HUES64 (cell line): ENCODE data around the gene WNT3.

ENCODE experiments used
- H3K27ac ChIP-seq: 2 replicates; pipeline ENCODE4 v1.7.0; 2013; ENCODE audit warnings: low read depth, low read length, inconsistent platforms
- H3K27me3 ChIP-seq: 2 replicates; pipeline ENCODE4 v1.6.1; 2013; ENCODE audit warnings: mild to moderate bottlenecking, low read length; ENCODE audit not compliant: insufficient read depth
- H3K36me3 ChIP-seq: 2 replicates; pipeline ENCODE4 v1.6.1; 2013; ENCODE audit warnings: mild to moderate bottlenecking, low read length; ENCODE audit not compliant: insufficient read depth
- H3K4me1 ChIP-seq: 2 replicates; pipeline ENCODE4 v1.6.1; 2013; ENCODE audit warnings: mild to moderate bottlenecking, low read length, moderate library complexity; ENCODE audit not compliant: insufficient read depth
- H3K4me3 ChIP-seq: 2 replicates; pipeline ENCODE4 v1.5.1; 2013; ENCODE audit warnings: mild to moderate bottlenecking, low read length, moderate library complexity
- H3K9ac ChIP-seq: 2 replicates; pipeline ENCODE4 v1.6.1; 2013; ENCODE audit warnings: mild to moderate bottlenecking, low read depth, low read length
- H3K9me3 ChIP-seq: 2 replicates; pipeline ENCODE4 v1.6.1; 2013; ENCODE audit warnings: low read depth, low read length; ENCODE audit not compliant: insufficient read depth
- WGBS: fragments of 150-250, 120-280 bp; methylation state at CpG from one replicate; pipeline ENCODE4 v1.1.7; 2013; ENCODE audit warnings: missing lambda C conversion rate; 5-methylcytosine and 5-hydroxymethylcytosine counted together

WNT3 gene

DNA sequence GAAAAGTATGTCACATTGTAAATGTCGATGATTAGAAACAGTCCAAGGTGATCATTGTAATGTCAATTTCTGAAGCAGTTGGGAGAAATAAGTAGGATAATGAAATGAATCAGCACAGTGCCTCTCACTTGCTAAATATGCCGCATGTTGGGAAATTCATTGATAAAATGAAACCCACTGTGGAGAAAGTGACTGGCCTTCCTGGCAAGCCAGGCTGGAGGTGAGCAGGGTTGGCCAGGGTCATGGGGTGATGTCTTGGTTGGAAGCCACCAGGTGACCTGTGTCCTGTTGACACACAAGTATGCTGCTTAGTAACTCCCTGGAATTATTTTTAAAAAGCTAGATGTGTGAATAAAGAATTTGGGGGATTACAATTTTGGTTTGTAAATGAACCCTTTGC is 18.0 kb upstream of the WNT3 start:
- H3K4me1 ChIP-seq, result peaks cover 22% of the 10 kb centered on the region
- 91% methylated on average over 2 of the region's 2 CpGs for WGBS
- H3K36me3 ChIP-seq, result no peaks in the 10 kb centered on the region
- no peak overlapping the region for H3K4me3 ChIP-seq
- H3K9me3 ChIP-seq, result no peaks in the 10 kb centered on the region
- peaks cover 34% of the 10 kb centered on the region for H3K27me3 ChIP-seq
- H3K27ac ChIP-seq, result no peak overlapping the region
- H3K9ac ChIP-seq, result no peak overlapping the region

DNA sequence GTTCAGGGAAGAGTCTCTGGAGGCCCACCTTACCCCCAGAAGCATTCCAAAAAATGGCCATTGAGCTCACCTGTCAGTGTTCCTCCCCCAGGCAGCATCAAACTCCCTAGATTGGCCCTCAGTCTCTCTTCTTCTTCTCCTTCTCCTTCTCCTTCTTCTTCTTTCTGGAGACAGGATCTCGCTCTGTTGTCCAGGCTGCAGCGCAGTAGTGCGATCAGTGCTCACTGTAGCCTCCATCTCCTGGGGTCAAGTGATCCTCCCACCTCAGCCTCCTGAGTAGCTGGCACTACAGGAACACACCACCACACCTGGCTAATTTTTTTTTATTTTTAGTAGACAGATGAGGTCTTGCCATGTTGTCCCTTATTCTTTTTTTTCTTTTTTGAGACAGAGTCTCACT is 16.4 kb upstream of the WNT3 start:
- Histone ChIP-seq H3K9ac (no peak overlapping the region), H3K9me3 (no peaks in the 10 kb centered on the region), H3K36me3 (no peaks in the 10 kb centered on the region), H3K27ac (no peak overlapping the region), H3K4me3 (no peak overlapping the region), H3K4me1 (peaks cover 23% of the 10 kb centered on the region), H3K27me3 (peaks cover 32% of the 10 kb centered on the region)
- 97% methylated on average over 3 of the region's 3 CpGs for WGBS

DNA sequence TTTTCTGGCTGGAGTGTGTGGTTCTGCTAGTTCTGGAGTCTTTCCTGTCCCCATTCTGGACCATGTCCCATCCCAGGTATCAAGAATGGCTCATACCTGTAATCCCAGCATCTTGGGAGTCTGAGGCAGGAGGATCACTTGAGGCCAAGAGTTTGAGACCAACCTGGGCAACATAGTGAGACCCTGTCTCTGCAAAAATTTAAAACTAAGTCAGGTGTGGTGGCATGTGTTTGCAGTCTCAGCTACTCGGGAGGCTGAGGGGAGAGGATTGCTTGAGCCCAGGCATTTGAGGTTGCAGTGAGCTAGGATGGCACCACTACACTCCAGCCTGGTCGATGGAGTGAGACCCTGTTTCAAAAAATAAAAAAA is 15.3 kb upstream of the WNT3 start:
- WGBS, result 96% methylated on average over 2 of the region's 2 CpGs
- no peaks in the 10 kb centered on the region for H3K36me3 ChIP-seq
- no peak overlapping the region for H3K9ac ChIP-seq
- H3K4me1 ChIP-seq, result peaks cover 23% of the 10 kb centered on the region
- no peak overlapping the region for H3K27ac ChIP-seq
- H3K4me3 ChIP-seq, result no peak overlapping the region
- no peaks in the 10 kb centered on the region for H3K9me3 ChIP-seq
- H3K27me3 ChIP-seq, result peaks cover 32% of the 10 kb centered on the region

GRCh38 chr17:46832945-46833839 is 14.7 kb upstream of the WNT3 start:
- H3K9me3 ChIP-seq, result no peaks in the 10 kb centered on the region
- peak overlapping the region; percentile 33; the same call in 1 of the 2 replicates for H3K27ac ChIP-seq
- H3K27me3 ChIP-seq, result peaks cover 32% of the 10 kb centered on the region
- H3K4me3 ChIP-seq, result no peak overlapping the region
- H3K36me3 ChIP-seq, result no peaks in the 10 kb centered on the region
- WGBS, result 61% methylated on average over 17 of the region's 17 CpGs
- H3K9ac ChIP-seq, result peak overlapping the region; percentile 5; the same call in 1 of the 2 replicates
- peaks cover 23% of the 10 kb centered on the region for H3K4me1 ChIP-seq

DNA sequence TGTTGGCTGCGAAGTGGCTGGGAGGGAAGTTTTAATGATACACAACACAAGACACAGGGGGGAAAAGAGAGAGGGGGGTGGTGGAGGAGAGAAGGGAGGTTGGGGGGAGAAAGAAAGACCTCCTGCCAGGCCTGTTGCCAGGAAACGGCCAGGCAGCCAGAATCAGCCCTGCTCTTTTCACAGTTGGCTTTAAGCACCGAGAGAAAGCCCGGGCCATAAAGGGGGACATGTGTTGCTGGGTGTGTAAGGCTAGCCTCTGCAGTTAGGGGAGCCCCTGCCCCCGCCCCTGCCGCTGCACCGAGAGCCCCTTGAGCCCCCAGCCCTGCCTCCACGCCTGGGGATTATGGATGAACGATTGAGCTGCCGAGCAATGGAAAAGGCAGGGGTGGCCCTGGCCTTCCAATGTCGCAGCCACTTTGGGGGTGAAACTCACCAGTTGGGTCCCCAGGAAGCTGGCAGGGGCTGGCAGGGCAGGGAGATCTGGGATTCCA is 13.9 kb upstream of the WNT3 start:
- H3K27me3 ChIP-seq, result peaks cover 32% of the 10 kb centered on the region
- no peaks in the 10 kb centered on the region for H3K9me3 ChIP-seq
- WGBS, result 20% methylated on average over 10 of the region's 11 CpGs
- H3K4me3 ChIP-seq, result no peak overlapping the region
- H3K27ac ChIP-seq, result peak overlapping the region; percentile 33; the same call in 1 of the 2 replicates
- peak overlapping the region; percentile 5; the same call in 1 of the 2 replicates for H3K9ac ChIP-seq
- peaks cover 23% of the 10 kb centered on the region for H3K4me1 ChIP-seq
- no peaks in the 10 kb centered on the region for H3K36me3 ChIP-seq

DNA sequence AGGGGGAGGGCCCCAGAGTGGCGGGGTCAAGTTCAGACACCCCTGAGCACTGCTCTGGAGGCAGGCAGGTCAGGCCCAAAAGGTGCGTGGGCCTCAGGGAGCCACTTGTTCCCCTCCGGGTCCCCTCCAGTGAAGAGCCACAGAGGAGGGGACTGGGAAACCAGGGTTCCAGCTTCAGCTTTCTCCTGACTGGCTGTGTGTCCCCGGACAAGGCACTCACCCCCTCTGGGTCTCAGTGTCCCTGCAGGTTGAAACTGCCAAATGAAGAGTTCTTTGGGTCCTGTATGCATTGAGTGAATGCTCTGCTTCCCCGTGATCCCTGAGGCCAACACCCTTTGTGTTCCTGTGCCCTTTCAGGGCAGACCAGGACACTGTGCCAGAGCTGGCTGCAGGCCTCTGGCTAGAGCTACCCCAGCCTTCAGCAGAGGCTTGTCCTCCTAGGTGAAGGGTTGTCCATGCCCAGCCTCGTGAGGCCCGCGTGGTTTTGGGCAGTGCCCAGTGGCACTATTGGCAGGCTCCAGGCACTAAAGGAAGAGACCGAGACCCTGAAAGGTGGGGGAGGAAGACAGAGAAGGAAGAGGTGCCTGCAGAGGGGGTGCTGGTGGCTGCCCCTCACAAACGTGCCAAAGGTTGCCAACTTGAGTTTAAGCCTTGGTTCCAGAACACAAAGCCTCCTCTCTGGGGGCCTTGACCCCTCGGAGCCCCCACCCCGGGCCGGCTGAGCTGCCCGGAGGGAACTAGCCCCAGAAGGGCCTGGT is 13.3 kb upstream of the WNT3 start:
- Histone ChIP-seq H3K36me3 (no peaks in the 10 kb centered on the region), H3K9ac (no peak overlapping the region), H3K4me3 (no peak overlapping the region), H3K9me3 (no peaks in the 10 kb centered on the region), H3K27ac (no peak overlapping the region; the same call in 1 of the 2 replicates), H3K4me1 (peaks cover 23% of the 10 kb centered on the region), H3K27me3 (peaks cover 32% of the 10 kb centered on the region)
- WGBS, result 54% methylated on average over 14 of the region's 14 CpGs

GRCh38 chr17:46827274-46827673 is 8.8 kb upstream of the WNT3 start:
- H3K4me3 ChIP-seq, result no peak overlapping the region
- 100% methylated on average over 1 of the region's 2 CpGs for WGBS
- no peak overlapping the region for H3K27ac ChIP-seq
- H3K9me3 ChIP-seq, result no peaks in the 10 kb centered on the region
- H3K4me1 ChIP-seq, result peaks cover 8% of the 10 kb centered on the region; the same call in 1 of the 2 replicates
- peaks cover 27% of the 10 kb centered on the region for H3K27me3 ChIP-seq
- H3K36me3 ChIP-seq, result no peaks in the 10 kb centered on the region
- no peak overlapping the region for H3K9ac ChIP-seq

- no peak overlapping the region for H3K27ac ChIP-seq
- peaks cover 29% of the 10 kb centered on the region for H3K27me3 ChIP-seq
- H3K36me3 ChIP-seq, result no peaks in the 10 kb centered on the region
- WGBS, result 72% methylated on average over 1 of the region's 1 CpG
- no peaks in the 10 kb centered on the region for H3K9me3 ChIP-seq
- H3K4me1 ChIP-seq, result peaks cover 4% of the 10 kb centered on the region
- no peak overlapping the region for H3K9ac ChIP-seq
- H3K4me3 ChIP-seq, result no peak overlapping the region
Measured at GRCh38 chr17:46826116-46826515, 7.6 kb upstream of the WNT3 start.

- Histone ChIP-seq H3K4me3 (no peak overlapping the region), H3K27me3 (peaks cover 47% of the 10 kb centered on the region), H3K9me3 (no peaks in the 10 kb centered on the region), H3K4me1 (peaks cover 17% of the 10 kb centered on the region), H3K9ac (no peak overlapping the region), H3K36me3 (no peaks in the 10 kb centered on the region), H3K27ac (no peak overlapping the region)
- 81% methylated on average over 8 of the region's 8 CpGs for WGBS
Measured at GRCh38 chr17:46823657-46824056, 5.2 kb upstream of the WNT3 start.

- H3K27me3 ChIP-seq, result peaks cover 58% of the 10 kb centered on the region
- H3K36me3 ChIP-seq, result no peaks in the 10 kb centered on the region
- H3K4me1 ChIP-seq, result peaks cover 22% of the 10 kb centered on the region
- H3K9ac ChIP-seq, result no peak overlapping the region
- H3K9me3 ChIP-seq, result no peaks in the 10 kb centered on the region
- H3K4me3 ChIP-seq, result 0 out of 2 replicates have a peak overlapping the region, but pooled peaks have one; percentile 36
- H3K27ac ChIP-seq, result no peak overlapping the region
- WGBS, result 65% methylated on average over 35 of the region's 35 CpGs
Measured at GRCh38 chr17:46822388-46822921, 4.0 kb upstream of the WNT3 start.
